GM20000 (cell line): ENCODE measurements around the gene GPR78.

Experiments used
- DNase-seq: peaks from one replicate; pipeline ENCODE4 v3.0.0; 2012; ENCODE audit warnings: low spot score
- CTCF ChIP-seq: IDR thresholded peaks from 2 replicates; pipeline ENCODE4 v1.5.1; 2012; ENCODE audit warnings: mild to moderate bottlenecking, control low read depth; ENCODE audit errors: extremely low read depth, missing control alignments

Gene GPR78

GRCh38 chr4:8553991-8554405 is 26.2 kb upstream of the GPR78 start:
- no peak for DNase-seq
- no peak for TF ChIP-seq CTCF

DNA sequence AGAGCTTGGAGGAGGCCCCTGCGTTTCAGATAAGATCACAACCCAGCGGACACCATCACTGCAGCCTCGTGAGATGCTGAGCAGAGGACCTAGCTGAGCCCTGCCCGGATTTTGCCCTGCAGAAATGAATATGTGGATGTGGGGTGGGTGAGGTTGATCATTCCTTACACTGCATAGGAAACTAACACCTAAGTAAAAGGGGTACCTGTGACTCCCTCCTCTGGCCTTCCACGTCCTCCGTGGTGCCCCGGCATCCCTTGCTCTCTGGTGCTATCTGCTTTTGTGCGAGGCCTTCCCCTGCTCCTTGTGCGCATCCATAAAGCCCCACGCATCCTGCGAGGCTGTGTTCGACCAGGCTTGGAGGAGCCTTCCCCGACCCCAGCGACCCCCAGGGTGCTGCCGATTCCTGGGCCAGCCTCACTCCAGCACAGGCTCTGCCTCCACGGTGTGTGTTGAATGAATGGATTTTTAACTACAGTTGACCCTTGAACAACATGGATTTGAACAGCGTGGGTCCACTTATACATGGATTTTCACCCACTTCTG is 25.6 kb upstream of the GPR78 start:
- no peak for TF ChIP-seq CTCF
- no peak for DNase-seq

DNA sequence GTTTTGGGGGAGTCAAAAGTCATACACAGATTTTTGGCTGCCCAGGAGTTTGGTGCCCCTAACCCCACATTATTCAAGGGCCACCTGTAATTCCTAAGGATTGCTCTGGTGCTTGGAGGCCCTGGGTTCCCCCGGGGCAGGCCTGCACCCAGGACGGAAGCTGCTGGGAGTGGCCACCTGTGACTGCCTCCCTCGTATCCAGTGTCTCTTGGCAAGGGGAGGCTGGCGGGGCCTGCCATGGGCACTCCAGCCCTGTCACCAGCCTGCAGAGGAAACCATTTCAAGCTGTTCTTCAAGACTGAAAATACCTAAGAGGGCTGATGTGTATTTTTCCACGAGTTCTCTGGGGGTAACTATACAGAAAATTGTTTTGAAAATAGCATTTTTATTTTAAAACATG is 24.5 kb upstream of the GPR78 start:
- no peak for DNase-seq
- no peak for TF ChIP-seq CTCF

DNA sequence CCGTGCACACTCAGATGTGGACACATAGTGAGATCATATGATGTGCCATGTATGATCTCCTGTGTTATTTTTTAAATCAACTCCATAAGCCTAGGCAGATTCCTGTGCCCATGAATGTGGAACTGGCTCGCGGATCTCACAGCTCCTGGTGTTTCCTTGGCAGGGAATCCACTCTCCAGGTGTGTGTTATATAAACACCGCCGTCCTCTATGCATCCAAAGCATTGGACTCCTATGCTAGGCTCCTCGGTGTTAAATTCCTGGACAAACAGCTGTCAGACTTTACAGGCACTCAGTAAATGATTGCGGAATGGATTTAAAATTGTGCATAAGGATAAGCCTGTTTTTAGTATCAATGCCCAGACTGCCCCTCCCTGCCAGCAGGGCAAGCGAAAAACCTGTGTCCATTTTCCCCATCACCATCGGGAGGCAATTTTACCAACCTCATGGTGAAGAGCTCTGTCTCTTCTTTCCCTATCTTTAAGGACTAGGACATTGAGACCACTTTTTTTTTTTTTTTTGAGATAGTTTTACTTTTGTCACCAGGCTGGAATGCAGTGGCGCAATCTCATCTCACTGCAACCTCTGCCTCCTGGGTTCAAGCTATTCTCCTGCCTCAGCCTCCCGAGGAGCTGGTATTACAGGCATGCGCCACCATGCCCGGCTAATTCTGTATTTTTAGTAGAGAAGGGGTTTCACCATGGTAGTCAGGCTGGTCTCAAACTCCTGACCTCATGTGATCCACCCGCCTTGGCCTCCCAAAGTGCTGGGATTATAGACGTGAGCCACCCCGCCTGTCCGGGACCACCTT is 23.6 kb upstream of the GPR78 start:
- no peak for DNase-seq
- TF ChIP-seq CTCF, result no peak

DNA sequence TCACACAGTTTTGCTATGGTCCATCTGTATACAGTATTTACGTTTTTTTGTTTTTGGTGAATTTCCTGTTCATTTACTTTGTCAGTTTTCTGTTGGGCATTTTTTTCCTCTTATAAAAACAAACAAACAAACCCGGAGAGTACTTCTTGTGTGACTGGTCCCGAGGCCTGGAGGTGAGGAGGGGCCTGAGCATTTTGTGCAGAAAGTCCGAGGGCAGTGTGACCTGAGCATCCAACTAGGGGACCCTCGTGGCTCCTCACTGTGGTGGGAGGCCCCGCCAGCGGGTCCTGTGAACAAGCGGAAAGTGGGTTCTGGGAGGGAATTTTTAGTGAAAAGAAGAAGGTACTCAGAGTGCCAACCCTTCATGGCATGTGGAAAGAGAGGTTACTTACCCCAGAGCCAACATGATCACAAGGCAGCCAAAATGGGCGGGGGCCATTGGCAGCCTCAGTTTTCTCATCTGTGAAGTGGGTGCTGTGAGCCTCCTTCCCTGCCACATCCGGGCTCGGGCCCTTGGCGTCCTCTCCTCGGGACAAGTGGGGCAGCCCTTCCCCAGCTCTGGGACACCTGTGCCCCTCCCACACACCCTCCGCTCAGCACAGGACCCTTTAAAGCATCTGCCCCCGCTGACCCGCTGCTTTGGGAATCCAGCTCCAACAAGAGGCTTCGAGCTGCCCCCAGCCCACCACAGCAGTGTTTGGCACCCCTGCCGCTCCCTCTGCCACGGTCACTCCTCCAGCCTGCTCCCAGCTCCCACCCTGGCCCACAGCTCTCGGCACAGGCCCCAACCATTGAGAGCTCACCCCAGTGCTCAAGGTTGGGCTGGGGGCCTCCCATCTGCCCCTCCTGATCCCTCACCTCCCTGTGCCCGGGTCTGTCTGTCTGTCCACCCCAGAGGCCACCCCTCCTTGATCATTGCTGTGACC is 22.8 kb upstream of the GPR78 start:
- no peak for TF ChIP-seq CTCF
- DNase-seq, result no peak

- no peak for TF ChIP-seq CTCF
- DNase-seq, result no peak
Observed at GRCh38 chr4:8558080-8558960, 21.9 kb upstream of the GPR78 start.
